ENCODE measurements around the gene ATG2A. TPM values are rescaled to one million over a fixed set of nuclear protein-coding genes. Genes with fewer than 3 reads are reported as not detected.

ATG2A gene
- total RNA-seq, 1 donor from 2014 or later = 27.9 TPM

GRCh38 chr11:64902102-64902900 is 14.7 kb downstream of the ATG2A start:
- DNase-seq (ENCODE audit: low spot score) = no peak

- DNase-seq (ENCODE audit: low spot score) = no peak
These were observed 16.2 kb downstream of the ATG2A start for GRCh38 chr11:64900774-64901173.

GRCh38 chr11:64900263-64900678 is 16.7 kb downstream of the ATG2A start:
- no peak for DNase-seq (ENCODE audit: low spot score)

- DNase-seq (ENCODE audit: low spot score) = no peak
These were observed 18.5 kb downstream of the ATG2A start for GRCh38 chr11:64898541-64898940.

GRCh38 chr11:64898076-64898445 is 18.9 kb downstream of the ATG2A start:
- no peak for DNase-seq (ENCODE audit: low spot score)

- no peak for DNase-seq (ENCODE audit: low spot score)
These were observed 19.5 kb downstream of the ATG2A start for GRCh38 chr11:64897381-64898075.

GRCh38 chr11:64896448-64897022 is 20.5 kb downstream of the ATG2A start:
- DNase-seq (ENCODE audit: low spot score) = no peak

- DNase-seq (ENCODE audit: low spot score) = no peak
These were observed 22.1 kb downstream of the ATG2A start for GRCh38 chr11:64894812-64895452.

GRCh38 chr11:64894070-64894811 is 22.8 kb downstream of the ATG2A start:
- peak; percentile 83 for DNase-seq (ENCODE audit: low spot score)

- no peak for DNase-seq (ENCODE audit: low spot score)
These were observed 23.6 kb downstream of the ATG2A start for GRCh38 chr11:64893194-64894069.

GRCh38 chr11:64892838-64893193 is 24.2 kb downstream of the ATG2A start:
- DNase-seq (ENCODE audit: low spot score) = no peak

- no peak for DNase-seq (ENCODE audit: low spot score)
These were observed 24.6 kb downstream of the ATG2A start for GRCh38 chr11:64892411-64892831.

GRCh38 chr11:64891880-64892279 is 25.1 kb downstream of the ATG2A start:
- no peak for DNase-seq (ENCODE audit: low spot score)

- DNase-seq (ENCODE audit: low spot score) = no peak
These were observed 25.7 kb downstream of the ATG2A start for GRCh38 chr11:64891215-64891848.

GRCh38 chr11:64890522-64890939 is 26.5 kb downstream of the ATG2A start:
- DNase-seq (ENCODE audit: low spot score) = no peak

- no peak for DNase-seq (ENCODE audit: low spot score)
These were observed 28.1 kb downstream of the ATG2A start for GRCh38 chr11:64888729-64889511.

- no peak for DNase-seq (ENCODE audit: low spot score)
These were observed 28.6 kb downstream of the ATG2A start for GRCh38 chr11:64888406-64888728.

GRCh38 chr11:64887757-64888405 is 29.1 kb downstream of the ATG2A start:
- peak; percentile 81 for DNase-seq (ENCODE audit: low spot score)

- DNase-seq (ENCODE audit: low spot score) = no peak
These were observed 29.7 kb downstream of the ATG2A start for GRCh38 chr11:64887234-64887756.
